ENCODE results near the gene NFASC. TPM values are rescaled to one million over a fixed set of nuclear protein-coding genes. Genes with fewer than 3 reads are reported as not detected.
A peak's percentile ranks its signal among the peaks of the same experiment; 100 is the strongest.

Gene NFASC
- total and polyA plus RNA-seq, 2 donors (not counting 3 experiments of a cell fraction or from before 2014, with no cell fraction given) = not detected

- peak overlapping the region; percentile 34 for H3K4me2 ChIP-seq (ENCODE audit: insufficient read depth, low read length)
Observed at GRCh38 chr1:204972426-204972825, 101.8 kb downstream of the NFASC start.

More at GRCh38 chr1:204972426-204972825, 101.8 kb downstream of the NFASC start:
- no peak for FAIRE-seq
- no peaks in the 10 kb centered on the region for H4K20me1 ChIP-seq (replicated peaks; ENCODE audit: control insufficient read depth, extremely low read depth, insufficient read depth, low read length)
- no peak overlapping the region for H3K4me3 ChIP-seq (replicated peaks in 1 of 3; ENCODE audit: insufficient read depth in 1 of 3, low read depth in 1 of 3, low read length in 3 of 3)
- no TSS peak for BruUV-seq (replicated peaks)
- intact Hi-C loops (cut with micrococcal nuclease) (no loop called here), dilution Hi-C loops (cut with MboI; ENCODE audit: extremely low pct_ligation_motif_present, low sequenced_read_pairs) (no loop called here)
- no peaks in the 10 kb centered on the region for H3K9me1 ChIP-seq (replicated peaks; ENCODE audit: control insufficient read depth, extremely low read depth, insufficient read depth, low read length)
- H3K79me2 ChIP-seq (ENCODE audit: control insufficient read depth, insufficient read depth, low read length) = no peaks in the 10 kb centered on the region
- H3K27me3 ChIP-seq (ENCODE audit: control insufficient read depth in 2 of 2, insufficient read depth in 2 of 2, low read length in 2 of 2) = no peaks in the 10 kb centered on the region
- no peaks in the 10 kb centered on the region for H3K36me3 ChIP-seq (ENCODE audit: control insufficient read depth in 2 of 2, extremely low read depth in 1 of 2, insufficient read depth in 2 of 2, low read length in 2 of 2)
- POLR2A ChIA-PET = no interaction called here
- CTCF ChIA-PET = interaction anchor here (0.6 to 3.1 kb wide), 8 partner anchors 12 to 284 kb away, joined by 3 to 52 read pairs (median 4); no protein-coding TSS in a partner anchor
- H3K4me1 ChIP-seq (ENCODE audit: control insufficient read depth, extremely low read depth, insufficient read depth, low read length) = peaks cover 14% of the 10 kb centered on the region
- H3K9me3 ChIP-seq (replicated peaks; ENCODE audit: control insufficient read depth, insufficient read depth, low read length) = no peaks in the 10 kb centered on the region
- H3K27ac ChIP-seq (ENCODE audit: insufficient read depth, low read depth, low read length) = peak overlapping the region; percentile 73
- DNase-seq (ENCODE audit: low read depth, low spot score) = no peak
- no peak overlapping the region for H2AFZ ChIP-seq (ENCODE audit: low read depth, low read length)
- H3K9ac ChIP-seq (replicated peaks; ENCODE audit: extremely low read depth, insufficient read depth, low read length) = no peak overlapping the region
- TF ChIP-seq POLR2A (IDR thresholded peaks at IDR 0.05; ENCODE audit: low read depth, low read length) = no peak
- TF ChIP-seq JUN (IDR thresholded peaks at IDR 0.05; ENCODE audit: borderline replicate concordance, insufficient read depth, insufficient read length, low read depth) = no peak
- TF ChIP-seq FOS (IDR thresholded peaks at IDR 0.05; ENCODE audit: borderline replicate concordance, insufficient read depth, low read length) = no peak
- no peak for TF ChIP-seq EZH2 (IDR thresholded peaks at IDR 0.05; ENCODE audit: borderline replicate concordance, low read depth, low read length, severe bottlenecking)
- no peak for TF ChIP-seq MAX (IDR thresholded peaks at IDR 0.05; ENCODE audit: insufficient read depth, insufficient read length)
- no peak for TF ChIP-seq GATA2 (IDR thresholded peaks at IDR 0.05; ENCODE audit: insufficient read depth, insufficient read length, low read depth, low read length)
- no peak for TF ChIP-seq POLR2AphosphoS5 (IDR thresholded peaks at IDR 0.05; ENCODE audit: insufficient read depth, low read depth, low read length)
- TF ChIP-seq CTCF (IDR thresholded peaks at IDR 0.05; ENCODE audit: extremely low read depth in 1 of 2, insufficient read depth in 1 of 2, low read depth in 1 of 2, low read length in 2 of 2) = no peak
- no peak for TF ChIP-seq MYC (IDR thresholded peaks at IDR 0.05; ENCODE audit: low read depth, low read length)
